Measurements from ENCODE around the gene MISP. TPM values are rescaled to one million over a fixed set of nuclear protein-coding genes. Genes with fewer than 3 reads are reported as not detected.

The MISP gene, protein sequence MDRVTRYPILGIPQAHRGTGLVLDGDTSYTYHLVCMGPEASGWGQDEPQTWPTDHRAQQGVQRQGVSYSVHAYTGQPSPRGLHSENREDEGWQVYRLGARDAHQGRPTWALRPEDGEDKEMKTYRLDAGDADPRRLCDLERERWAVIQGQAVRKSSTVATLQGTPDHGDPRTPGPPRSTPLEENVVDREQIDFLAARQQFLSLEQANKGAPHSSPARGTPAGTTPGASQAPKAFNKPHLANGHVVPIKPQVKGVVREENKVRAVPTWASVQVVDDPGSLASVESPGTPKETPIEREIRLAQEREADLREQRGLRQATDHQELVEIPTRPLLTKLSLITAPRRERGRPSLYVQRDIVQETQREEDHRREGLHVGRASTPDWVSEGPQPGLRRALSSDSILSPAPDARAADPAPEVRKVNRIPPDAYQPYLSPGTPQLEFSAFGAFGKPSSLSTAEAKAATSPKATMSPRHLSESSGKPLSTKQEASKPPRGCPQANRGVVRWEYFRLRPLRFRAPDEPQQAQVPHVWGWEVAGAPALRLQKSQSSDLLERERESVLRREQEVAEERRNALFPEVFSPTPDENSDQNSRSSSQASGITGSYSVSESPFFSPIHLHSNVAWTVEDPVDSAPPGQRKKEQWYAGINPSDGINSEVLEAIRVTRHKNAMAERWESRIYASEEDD
- not detected in 2 replicates for total RNA-seq

DNA sequence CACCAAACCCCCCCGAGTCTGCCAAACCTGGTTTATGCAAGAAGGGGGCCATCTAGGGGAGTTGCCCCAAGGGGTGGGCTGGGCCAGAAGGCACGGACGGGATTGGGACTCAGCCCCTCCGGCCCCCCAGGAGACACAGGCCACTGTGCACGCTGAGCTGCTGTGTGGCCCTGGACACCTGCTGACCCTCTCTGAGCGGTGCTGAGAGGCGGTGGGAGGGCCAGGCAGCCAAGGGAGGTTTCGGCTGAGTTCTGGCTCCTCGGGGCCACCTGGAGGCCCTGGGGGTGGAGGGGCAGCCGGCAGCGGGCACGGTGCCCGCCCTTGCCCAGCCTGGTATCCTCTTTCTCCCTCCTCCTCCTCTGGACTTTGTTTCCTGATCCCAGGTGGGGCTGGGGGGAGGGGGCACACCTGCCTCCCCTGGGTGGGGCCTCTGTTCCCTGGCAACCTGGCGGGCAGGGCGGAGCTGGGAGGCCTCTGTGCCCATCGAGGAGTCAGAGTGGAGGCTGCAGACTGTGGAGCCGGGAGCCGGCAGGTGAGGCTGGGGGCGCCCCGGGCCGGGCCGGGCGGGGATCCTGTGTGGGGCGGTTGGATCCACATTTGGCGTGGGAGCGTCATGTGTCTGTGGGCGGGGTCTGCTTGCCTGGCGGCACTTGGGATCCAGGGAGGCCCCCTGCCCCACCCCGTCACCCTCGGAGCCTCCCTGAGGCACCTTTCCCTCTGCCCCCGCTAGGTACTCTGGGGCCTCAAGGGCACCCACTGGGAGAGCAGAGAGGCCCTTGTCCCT, at the start of gene MISP:
Gene MISP (plus strand): TSS at position 473 of the 784 bp plus-strand sequence. CDS start 5,835 bp downstream, outside the sequence.

DNA sequence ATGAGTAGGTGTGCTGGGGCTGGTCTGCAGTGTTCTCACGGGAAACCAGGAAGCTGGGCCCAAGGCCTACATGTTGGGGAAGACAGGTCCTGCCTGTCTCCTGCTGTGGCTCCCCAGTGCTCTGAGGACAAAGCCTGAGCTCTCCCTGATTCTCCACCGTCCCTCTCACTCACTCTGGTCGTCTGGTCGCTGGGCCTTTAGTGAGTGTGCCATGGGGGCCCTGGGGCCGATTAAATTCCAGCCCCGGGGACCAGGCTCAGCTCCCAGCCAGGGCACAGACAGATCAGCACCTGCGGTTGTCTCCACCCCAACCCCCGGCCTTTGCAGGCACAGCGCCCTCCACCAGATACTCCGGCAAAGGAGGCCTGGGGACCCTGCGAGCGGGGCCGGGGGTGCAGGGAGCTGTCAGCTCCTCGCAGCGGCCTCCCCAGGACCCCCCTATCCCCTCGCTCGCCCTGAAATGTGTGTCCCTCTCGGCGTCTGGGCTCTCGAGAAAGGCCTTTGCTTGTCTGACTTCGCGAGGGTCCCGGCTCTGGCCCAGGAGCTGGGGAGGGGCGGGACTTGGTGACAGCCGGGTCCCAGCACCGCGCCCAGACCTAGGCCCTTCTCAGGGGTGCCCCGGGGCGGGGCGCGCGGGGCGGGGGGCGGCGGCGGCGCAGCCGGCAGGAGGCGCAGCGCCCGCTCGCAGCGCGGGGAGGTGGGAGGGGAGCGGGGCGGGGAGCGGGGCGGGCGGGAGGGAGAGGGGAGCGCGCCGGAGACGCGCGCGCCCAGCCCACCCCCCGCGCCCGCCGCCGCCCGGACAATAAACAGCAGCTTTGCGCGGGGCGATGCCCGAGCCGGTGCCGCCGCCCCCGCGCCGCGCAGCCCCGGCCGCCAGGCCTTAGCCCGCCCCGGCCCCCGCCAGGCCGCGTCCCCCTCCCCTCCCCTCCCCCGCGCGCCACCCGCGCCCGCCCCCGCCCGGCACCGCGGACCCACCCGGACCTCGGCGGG, 42.5 kb upstream of the MISP start, which contains the start of gene PALM:
Gene PALM (plus strand): TSS at position 782 of the 990 bp plus-strand sequence. CDS start 212 bp downstream, outside the sequence.

DNA sequence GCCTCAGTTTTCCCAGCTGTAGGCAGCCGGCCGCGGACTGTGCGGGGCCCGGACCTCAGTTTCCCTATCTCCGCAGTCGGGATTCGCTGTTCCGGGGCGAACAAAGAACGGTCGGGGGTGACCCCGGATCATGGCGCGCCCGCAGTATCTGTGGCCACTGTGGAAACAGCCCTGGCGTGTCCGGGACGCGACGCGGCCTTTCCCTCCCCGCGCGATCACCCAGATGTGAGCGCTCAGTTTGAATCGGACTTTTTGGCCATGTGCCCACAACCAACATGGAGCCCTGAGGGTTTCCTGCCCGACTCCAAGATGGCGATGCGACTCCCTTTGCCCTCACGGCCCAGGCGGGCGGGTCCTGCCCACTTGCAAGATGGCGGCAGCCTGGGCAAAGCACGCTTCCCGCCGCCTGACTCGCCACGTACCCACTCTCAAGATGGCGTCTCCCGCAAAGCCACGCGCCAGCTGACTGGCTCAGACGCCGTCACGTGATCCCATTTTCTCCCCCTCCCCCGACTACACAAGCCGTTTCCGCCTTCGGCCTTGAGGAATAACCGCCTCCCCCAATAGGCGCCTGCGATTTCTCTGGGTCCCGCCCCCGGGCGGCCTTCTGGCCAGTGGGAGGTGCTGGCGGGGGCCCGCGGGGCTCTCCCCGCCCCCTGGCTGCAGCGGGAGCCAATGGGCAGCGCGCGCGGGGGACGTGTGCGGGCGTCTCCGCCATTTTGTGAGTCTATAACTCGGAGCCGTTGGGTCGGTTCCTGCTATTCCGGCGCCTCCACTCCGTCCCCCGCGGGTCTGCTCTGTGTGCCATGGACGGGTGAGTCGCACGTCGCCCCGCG, 46.0 kb downstream of the MISP start, which contains the start of gene PTBP1:
Gene PTBP1 (plus strand): TSS at position 761 of the 836 bp plus-strand sequence. CDS start 46 bp downstream, at position 807.

Other genes with a start within 250 kb of the MISP start
- 14.0 and 34.5 TPM in 2 replicates for gene TPGS1, start 243.6 kb upstream of the MISP start, total RNA-seq
- gene CDC34, start 219.4 kb upstream of the MISP start, total RNA-seq, result 104 and 109 TPM in 2 replicates
- not detected in 2 replicates for gene GZMM, start 207.1 kb upstream of the MISP start, total RNA-seq
- 219 and 355 TPM in 2 replicates for gene BSG, start 178.5 kb upstream of the MISP start, total RNA-seq
- 0.32 and 1.8 TPM in 2 replicates for gene HCN2, start 161.2 kb upstream of the MISP start, total RNA-seq
- 19.3 and 34.0 TPM in 2 replicates for gene POLRMT, start 117.6 kb upstream of the MISP start, total RNA-seq
- under 0.01 TPM in 1 of 2 replicates, not detected in the other for gene FGF22, start 111.2 kb upstream of the MISP start, total RNA-seq
- gene RNF126, start 87.9 kb upstream of the MISP start, total RNA-seq, result 17.3 and 25.2 TPM in 2 replicates
- gene FSTL3, start 74.7 kb upstream of the MISP start, total RNA-seq, result 4.5 and 13.2 TPM in 2 replicates
- 0.16 TPM in 1 of 2 replicates, not detected in the other for gene PRSS57, start 55.7 kb upstream of the MISP start, total RNA-seq
- gene PALM, start 42.2 kb upstream of the MISP start, total RNA-seq, result 13.6 and 65.8 TPM in 2 replicates
- gene PTBP1, start 46.3 kb downstream of the MISP start, total RNA-seq, result 107 and 233 TPM in 2 replicates
- 0.13 and 0.16 TPM in 2 replicates for gene PLPPR3, start 70.8 kb downstream of the MISP start, total RNA-seq
- gene AZU1, start 76.7 kb downstream of the MISP start, total RNA-seq, result not detected in 2 replicates
- gene PRTN3, start 89.9 kb downstream of the MISP start, total RNA-seq, result not detected in 2 replicates
- not detected in 2 replicates for gene ELANE, start 101.2 kb downstream of the MISP start, total RNA-seq
- gene CFD, start 108.6 kb downstream of the MISP start, total RNA-seq, result 1.5 and 1.8 TPM in 2 replicates
- gene MED16, start 142.1 kb downstream of the MISP start, total RNA-seq, result 18.3 and 54.2 TPM in 2 replicates
- gene RNU6-9, start 142.4 kb downstream of the MISP start, total RNA-seq, result not detected in 2 replicates
- gene R3HDM4, start 162.1 kb downstream of the MISP start, total RNA-seq, result 17.5 and 33.3 TPM in 2 replicates
- not detected in 2 replicates for gene KISS1R, start 166.2 kb downstream of the MISP start, total RNA-seq
- gene ARID3A, start 174.9 kb downstream of the MISP start, total RNA-seq, result 9.2 and 16.4 TPM in 2 replicates
- 72.4 and 77.4 TPM in 2 replicates for gene WDR18, start 233.2 kb downstream of the MISP start, total RNA-seq
- gene GRIN3B, start 249.3 kb downstream of the MISP start, total RNA-seq, result 0.50 and 0.97 TPM in 2 replicates